Activated CD8-positive, alpha-beta memory T cell treated with anti-CD3 and anti-CD28 coated beads for 36 hours (primary cell): Measurements from ENCODE around the gene TMEM19. TPM values are rescaled to one million over a fixed set of nuclear protein-coding genes. Genes with fewer than 3 reads are reported as not detected.

ENCODE experiments used
- CTCF ChIA-PET: fragments of 350-600 bp; sonication (Branson Sonifier 250); formaldehyde crosslinking; loops from one replicate; lab custom pipeline; 2021; ENCODE audit warnings: antibody characterized with exemption; lab: Charles Lee
- POLR2A ChIA-PET: fragments of 350-600 bp; sonication (Branson Sonifier 250); formaldehyde crosslinking; loops from one replicate; lab custom pipeline; 2021; ENCODE audit warnings: antibody characterized with exemption; lab: Charles Lee
- total RNA-seq, 2 experiments: library from RNA; stranded (reverse); gene quantifications; one replicate each; pipeline ENCODE4 v1.2.3, GENCODE V29; 2021

The TMEM19 gene
- total RNA-seq, 2 experiments from 2014 or later: 15.3 to 17.4 TPM

- POLR2A ChIA-PET: interaction anchor here (1.3 kb wide), 1 partner anchor 10 kb away, joined by 3 read pairs; the partner anchor contains the start of gene RAB21
These were observed 58.8 kb downstream of the TMEM19 start for GRCh38 chr12:71744522-71745300.

GRCh38 chr12:71746974-71747611 lies 61.2 kb downstream of the TMEM19 start:
- ChIA-PET CTCF (interaction anchor here (0.6 to 3.2 kb wide), 9 partner anchors 9 to 332 kb away, joined by 3 to 16 read pairs (median 3); partner anchors contain the start of gene TMEM19), POLR2A (interaction anchor here (0.6 to 1.2 kb wide), 3 partner anchors 61 to 85 kb away, joined by 3 to 4 read pairs (median 4); partner anchors contain the start of genes THAP2 and ZFC3H1)

More at GRCh38 chr12:71744522-71745300, 58.8 kb downstream of the TMEM19 start:
- CTCF ChIA-PET: interaction anchor here (1.2 to 1.6 kb wide), 2 partner anchors 10 to 108 kb away, joined by 3 to 4 read pairs; partner anchors contain the start of gene RAB21

- ChIA-PET CTCF (interaction anchor here (1.0 to 3.2 kb wide), 6 partner anchors 10 to 333 kb away, joined by 3 to 16 read pairs (median 4); partner anchors contain the start of gene ZFC3H1), POLR2A (interaction anchor here (1.1 kb wide), 1 partner anchor 86 kb away, joined by 3 read pairs; no protein-coding TSS in a partner anchor)
These were observed 62.4 kb downstream of the TMEM19 start for GRCh38 chr12:71748081-71748850.

DNA sequence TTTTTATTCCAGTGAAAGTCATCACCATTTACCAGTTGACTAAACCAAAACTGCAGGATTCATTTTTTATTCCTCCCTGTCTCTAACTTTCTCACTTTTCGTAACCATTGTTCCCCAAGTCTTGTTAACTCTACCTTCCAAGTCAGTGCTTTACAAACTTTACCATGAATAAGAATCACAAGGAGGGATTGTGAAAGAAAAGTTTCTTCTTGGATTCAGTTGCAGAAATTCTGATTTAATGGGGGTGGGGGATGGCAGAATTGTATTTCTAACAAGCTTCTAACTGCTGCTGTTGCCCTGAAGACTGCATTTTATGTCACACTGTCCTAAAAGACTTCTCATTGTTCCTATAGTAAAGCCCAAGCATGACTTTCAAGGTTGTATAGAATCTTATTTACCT lies 63.8 kb downstream of the TMEM19 start:
- ChIA-PET POLR2A (interaction anchor here (0.5 to 1.3 kb wide), 3 partner anchors 64 to 97 kb away, joined by 3 to 14 read pairs (median 4); partner anchors contain the start of gene TMEM19), CTCF (interaction anchor here (1.6 kb wide), 1 partner anchor 113 kb away, joined by 5 read pairs; no protein-coding TSS in a partner anchor)

GRCh38 chr12:71752891-71753290 lies 67.0 kb downstream of the TMEM19 start:
- POLR2A ChIA-PET: no interaction called here
- CTCF ChIA-PET: no interaction called here

Other genes starting within 250 kb of the TMEM19 start
- gene LGR5, start 246.3 kb upstream of the TMEM19 start, total RNA-seq: not detected
- gene ZFC3H1, start 22.2 kb upstream of the TMEM19 start, total RNA-seq: 10 to 100 TPM; 37.0 to 42.1 TPM
- gene THAP2, start 21.8 kb upstream of the TMEM19 start, total RNA-seq: 1 to 10 TPM; 7.1 to 8.7 TPM
- gene RAB21, start 68.8 kb downstream of the TMEM19 start, total RNA-seq: 10 to 100 TPM; 90.5 to 91.8 TPM
- gene TBC1D15, start 153.7 kb downstream of the TMEM19 start, total RNA-seq: 10 to 100 TPM; 37.1 to 39.6 TPM